Rectal smooth muscle tissue (tissue), 1 donor: ENCODE results near the gene PPIAL4G.
"Not testable (repeated sequence)": the region's sequence is repeated elsewhere in the genome, so short reads cannot be mapped to it uniquely, and the experiment has no call there.

Source experiments
- H3K27ac ChIP-seq: one replicate; pipeline ENCODE4 v1.7.0; 2013; ENCODE audit warnings: low read depth, low read length, inconsistent platforms
- H3K27me3 ChIP-seq: one replicate; pipeline ENCODE4 v1.7.0; 2013; ENCODE audit warnings: low read length; ENCODE audit not compliant: control insufficient read depth, insufficient read depth
- H3K36me3 ChIP-seq: one replicate; pipeline ENCODE4 v1.7.0; 2013; ENCODE audit warnings: low read length; ENCODE audit not compliant: control insufficient read depth, insufficient read depth
- H3K4me1 ChIP-seq: one replicate; pipeline ENCODE4 v1.7.0; 2013; ENCODE audit warnings: low read length; ENCODE audit not compliant: control insufficient read depth, insufficient read depth
- H3K4me3 ChIP-seq: one replicate; pipeline ENCODE4 v1.7.0; 2013; ENCODE audit warnings: low read length
- H3K9ac ChIP-seq: one replicate; pipeline ENCODE4 v1.7.0; 2013; ENCODE audit warnings: low read length

The PPIAL4G gene

GRCh38 chr1:148483029-148483428, at the start of gene PPIAL4G:
PPIAL4G (minus strand) TSS chr1:148483302; CDS start chr1:148483252, 50 bp downstream.
- not testable (repeated sequence) for H3K4me1 ChIP-seq, H3K27ac ChIP-seq, H3K36me3 ChIP-seq, H3K27me3 ChIP-seq, H3K9ac ChIP-seq, H3K4me3 ChIP-seq

GRCh38 chr1:148532158-148532557, 49.1 kb upstream of the PPIAL4G start:
- not testable (repeated sequence) for H3K4me1 ChIP-seq, H3K4me3 ChIP-seq, H3K9ac ChIP-seq, H3K36me3 ChIP-seq, H3K27ac ChIP-seq, H3K27me3 ChIP-seq

GRCh38 chr1:148529101-148529567, 46.0 kb upstream of the PPIAL4G start:
- H3K36me3 ChIP-seq, H3K4me1 ChIP-seq, H3K9ac ChIP-seq, H3K27ac ChIP-seq, H3K27me3 ChIP-seq: not testable (repeated sequence)
- peak overlapping the region; percentile 32 for H3K4me3 ChIP-seq

GRCh38 chr1:148528591-148528990, 45.5 kb upstream of the PPIAL4G start:
- H3K27ac ChIP-seq = not testable (repeated sequence)

GRCh38 chr1:148526587-148526986, 43.5 kb upstream of the PPIAL4G start:
- H3K27ac ChIP-seq, H3K9ac ChIP-seq, H3K4me1 ChIP-seq, H3K36me3 ChIP-seq, H3K4me3 ChIP-seq, H3K27me3 ChIP-seq: not testable (repeated sequence)

More at GRCh38 chr1:148528591-148528990, 45.5 kb upstream of the PPIAL4G start:
- not testable (repeated sequence) for H3K36me3 ChIP-seq, H3K4me1 ChIP-seq, H3K9ac ChIP-seq, H3K27me3 ChIP-seq, H3K4me3 ChIP-seq

- H3K36me3 ChIP-seq, H3K9ac ChIP-seq, H3K27me3 ChIP-seq, H3K4me3 ChIP-seq, H3K27ac ChIP-seq, H3K4me1 ChIP-seq: not testable (repeated sequence)
Observed at GRCh38 chr1:148523205-148524144, 40.4 kb upstream of the PPIAL4G start.

GRCh38 chr1:148522561-148523204, 39.6 kb upstream of the PPIAL4G start:
- H3K36me3 ChIP-seq, H3K27me3 ChIP-seq, H3K4me1 ChIP-seq: not testable (repeated sequence)
- peak overlapping the region; percentile 79 for H3K27ac ChIP-seq
- H3K4me3 ChIP-seq = peak overlapping the region; percentile 63
- H3K9ac ChIP-seq = peak overlapping the region; percentile 8

GRCh38 chr1:148522072-148522471, 39.0 kb upstream of the PPIAL4G start:
- not testable (repeated sequence) for H3K4me3 ChIP-seq, H3K27ac ChIP-seq, H3K27me3 ChIP-seq, H3K36me3 ChIP-seq, H3K4me1 ChIP-seq, H3K9ac ChIP-seq

- H3K36me3 ChIP-seq = not testable (repeated sequence)
Observed at GRCh38 chr1:148514310-148514709, 31.2 kb upstream of the PPIAL4G start.

GRCh38 chr1:148512571-148513184, 29.6 kb upstream of the PPIAL4G start:
- H3K27me3 ChIP-seq, H3K36me3 ChIP-seq, H3K27ac ChIP-seq, H3K4me1 ChIP-seq, H3K4me3 ChIP-seq, H3K9ac ChIP-seq: not testable (repeated sequence)

More at GRCh38 chr1:148514310-148514709, 31.2 kb upstream of the PPIAL4G start:
- H3K4me1 ChIP-seq, H3K27ac ChIP-seq, H3K9ac ChIP-seq, H3K4me3 ChIP-seq, H3K27me3 ChIP-seq: not testable (repeated sequence)

- not testable (repeated sequence) for H3K27ac ChIP-seq, H3K27me3 ChIP-seq, H3K4me1 ChIP-seq, H3K36me3 ChIP-seq, H3K9ac ChIP-seq, H3K4me3 ChIP-seq
Observed at GRCh38 chr1:148493933-148494332, 10.8 kb upstream of the PPIAL4G start.

GRCh38 chr1:148481134-148481533, 2.0 kb downstream of the PPIAL4G start:
- not testable (repeated sequence) for H3K27ac ChIP-seq, H3K36me3 ChIP-seq, H3K4me1 ChIP-seq, H3K27me3 ChIP-seq, H3K4me3 ChIP-seq, H3K9ac ChIP-seq
